ENCODE data around the gene SAMD14. TPM values are rescaled to one million over a fixed set of nuclear protein-coding genes. Genes with fewer than 3 reads are reported as not detected.
A peak's percentile ranks its signal among the peaks of the same experiment; 100 is the strongest.

The SAMD14 gene
- total RNA-seq, 1 donor from 2014 or later: 8.7 TPM

- peaks cover 20% of the 10 kb centered on the region for H3F3A ChIP-seq (ENCODE audit: low read depth)
- Mint-ChIP-seq H3K4me3 (peak overlapping the region; percentile 6), H3K9me3 (no peaks in the 10 kb centered on the region), H3K27ac (peak overlapping the region; percentile 78), H3K36me3 (no peaks in the 10 kb centered on the region), H3K4me1 (peaks cover 43% of the 10 kb centered on the region), H3K27me3 (ENCODE audit: insufficient read depth, low read depth) (peaks cover 9% of the 10 kb centered on the region)
- H3K9ac ChIP-seq: no peak overlapping the region
- no peak overlapping the region for H3K4me3 ChIP-seq
- no peak for DNase-seq (ENCODE audit: low spot score)
- H3K79me2 ChIP-seq (ENCODE audit: low read depth): no peaks in the 10 kb centered on the region
- H3K4me1 ChIP-seq: peaks cover 12% of the 10 kb centered on the region
- no peaks in the 10 kb centered on the region for H3K27me3 ChIP-seq
- H4K20me1 ChIP-seq (ENCODE audit: low read depth): no peaks in the 10 kb centered on the region
- H3K36me3 ChIP-seq: no peaks in the 10 kb centered on the region
- H3K9me3 ChIP-seq (ENCODE audit: low read depth): no peaks in the 10 kb centered on the region
- no peak overlapping the region for H3K27ac ChIP-seq
- H3K4me2 ChIP-seq: no peak overlapping the region
- no peak for TF ChIP-seq EZH2 (IDR thresholded peaks at IDR 0.05)
- no peak for TF ChIP-seq EZH2phosphoT487 (IDR thresholded peaks at IDR 0.05)
- TF ChIP-seq CTCF (IDR thresholded peaks at IDR 0.05): peak; percentile 16
- peak overlapping the region; percentile 45 for H2AFZ ChIP-seq (replicated peaks)
Measured at GRCh38 chr17:50176559-50177357, 46.8 kb upstream of the SAMD14 start.

- H2AFZ ChIP-seq (replicated peaks): no peak overlapping the region
- Mint-ChIP-seq H3K9me3 (no peaks in the 10 kb centered on the region), H3K27ac (no peak overlapping the region), H3K4me1 (peaks cover 36% of the 10 kb centered on the region), H3K36me3 (no peaks in the 10 kb centered on the region), H3K4me3 (no peak overlapping the region), H3K27me3 (ENCODE audit: insufficient read depth, low read depth) (peaks cover 11% of the 10 kb centered on the region)
- H3K9me3 ChIP-seq (ENCODE audit: low read depth): no peaks in the 10 kb centered on the region
- no peak overlapping the region for H3K4me3 ChIP-seq
- H3K9ac ChIP-seq: no peak overlapping the region
- H3K27me3 ChIP-seq: no peaks in the 10 kb centered on the region
- H3K27ac ChIP-seq: no peak overlapping the region
- H3K79me2 ChIP-seq (ENCODE audit: low read depth): no peaks in the 10 kb centered on the region
- H4K20me1 ChIP-seq (ENCODE audit: low read depth): no peaks in the 10 kb centered on the region
- TF ChIP-seq EZH2 (IDR thresholded peaks at IDR 0.05): no peak
- TF ChIP-seq EZH2phosphoT487 (IDR thresholded peaks at IDR 0.05): no peak
- no peak for TF ChIP-seq CTCF (IDR thresholded peaks at IDR 0.05)
- peaks cover 12% of the 10 kb centered on the region for H3K4me1 ChIP-seq
- no peak overlapping the region for H3K4me2 ChIP-seq
- no peaks in the 10 kb centered on the region for H3K36me3 ChIP-seq
- no peak for DNase-seq (ENCODE audit: low spot score)
- H3F3A ChIP-seq (ENCODE audit: low read depth): peaks cover 20% of the 10 kb centered on the region
Measured at GRCh38 chr17:50175035-50175807, 45.3 kb upstream of the SAMD14 start.

- peak overlapping the region; percentile 53 for H3K27ac Mint-ChIP-seq
- Histone ChIP-seq H3K27ac (no peak overlapping the region), H3K4me1 (peaks cover 12% of the 10 kb centered on the region)
Measured at GRCh38 chr17:50174444-50174843, 44.5 kb upstream of the SAMD14 start.

More at GRCh38 chr17:50174444-50174843, 44.5 kb upstream of the SAMD14 start:
- H3K27me3 Mint-ChIP-seq (ENCODE audit: insufficient read depth, low read depth): peaks cover 12% of the 10 kb centered on the region
- H3K9me3 Mint-ChIP-seq: no peaks in the 10 kb centered on the region
- H3K4me3 Mint-ChIP-seq: no peak overlapping the region
- no peaks in the 10 kb centered on the region for H3K9me3 ChIP-seq (ENCODE audit: low read depth)
- DNase-seq (ENCODE audit: low spot score): no peak
- H3K79me2 ChIP-seq (ENCODE audit: low read depth): no peaks in the 10 kb centered on the region
- no peaks in the 10 kb centered on the region for H3K36me3 Mint-ChIP-seq
- H3K4me2 ChIP-seq: no peak overlapping the region
- no peak overlapping the region for H2AFZ ChIP-seq (replicated peaks)
- H3F3A ChIP-seq (ENCODE audit: low read depth): peaks cover 19% of the 10 kb centered on the region
- no peaks in the 10 kb centered on the region for H3K36me3 ChIP-seq
- H3K9ac ChIP-seq: no peak overlapping the region
- H3K4me1 Mint-ChIP-seq: peaks cover 34% of the 10 kb centered on the region
- no peak overlapping the region for H3K4me3 ChIP-seq
- H3K27me3 ChIP-seq: no peaks in the 10 kb centered on the region
- no peaks in the 10 kb centered on the region for H4K20me1 ChIP-seq (ENCODE audit: low read depth)
- no peak for TF ChIP-seq EZH2 (IDR thresholded peaks at IDR 0.05)
- no peak for TF ChIP-seq CTCF (IDR thresholded peaks at IDR 0.05)
- no peak for TF ChIP-seq EZH2phosphoT487 (IDR thresholded peaks at IDR 0.05)
